HFFc6 (cell line): ENCODE measurements around the gene IRF6. TPM values are rescaled to one million over a fixed set of nuclear protein-coding genes. Genes with fewer than 3 reads are reported as not detected.
A peak's percentile ranks its signal among the peaks of the same experiment; 100 is the strongest.

Experiments used
- DNase-seq: peaks from one replicate; pipeline ENCODE4 v3.0.0-alpha.2; 2018
- H3K27ac Mint-ChIP-seq: 2 replicates; pipeline ENCODE4 v1.8.0; 2020; ENCODE audit warnings: mild to moderate bottlenecking, mixed read lengths
- H3K27me3 Mint-ChIP-seq: 2 replicates; pipeline ENCODE4 v1.8.0; 2021; ENCODE audit warnings: mild to moderate bottlenecking, moderate library complexity, mixed read lengths; ENCODE audit not compliant: insufficient read depth
- H3K36me3 Mint-ChIP-seq: 2 replicates; pipeline ENCODE4 v1.8.0; 2021; ENCODE audit warnings: low read depth, mixed read lengths
- H3K4me1 Mint-ChIP-seq: 2 replicates; pipeline ENCODE4 v1.8.0; 2020; ENCODE audit warnings: low read depth, mixed read lengths
- H3K4me3 Mint-ChIP-seq: 2 replicates; pipeline ENCODE4 v1.8.0; 2020; ENCODE audit warnings: mild to moderate bottlenecking, moderate library complexity, mixed read lengths
- H3K9me3 Mint-ChIP-seq: 2 replicates; pipeline ENCODE4 v1.8.0; 2020; ENCODE audit warnings: mild to moderate bottlenecking, mixed read lengths
- total RNA-seq, 6 experiments: library from RNA; stranded (reverse); fragmentation: NEBNext Ultra II Directional; extraction: Animal tissue kit (Norgen Biotek cat#: 25700); gene quantifications; 2 replicates in 1 of 6; 3 replicates in 5 of 6; pipeline ENCODE4 v1.2.3, GENCODE V29; 2021
- TF ChIP-seq, protein P1 (sequence below): fragments of 200-600 bp; sonication (generic); IDR thresholded peaks from 2 replicates; pipeline ENCODE4 v1.5.0; 2021; ENCODE audit warnings: antibody characterized with exemption, mild to moderate bottlenecking

The IRF6 gene
- total RNA-seq, 6 experiments from 2014 or later: 0.14 to 3.2 (median 0.28) TPM

GRCh38 chr1:209748620-209749019 is 57.3 kb downstream of the IRF6 start:
- Mint-ChIP-seq H3K27me3 (peaks cover 1% of the 10 kb centered on the region), H3K9me3 (no peaks in the 10 kb centered on the region), H3K27ac (no peak overlapping the region), H3K4me1 (peaks cover 22% of the 10 kb centered on the region), H3K36me3 (no peaks in the 10 kb centered on the region), H3K4me3 (no peak overlapping the region; the same call in 1 of the 2 replicates)
- DNase-seq: no peak
- TF ChIP-seq, protein P1, sequence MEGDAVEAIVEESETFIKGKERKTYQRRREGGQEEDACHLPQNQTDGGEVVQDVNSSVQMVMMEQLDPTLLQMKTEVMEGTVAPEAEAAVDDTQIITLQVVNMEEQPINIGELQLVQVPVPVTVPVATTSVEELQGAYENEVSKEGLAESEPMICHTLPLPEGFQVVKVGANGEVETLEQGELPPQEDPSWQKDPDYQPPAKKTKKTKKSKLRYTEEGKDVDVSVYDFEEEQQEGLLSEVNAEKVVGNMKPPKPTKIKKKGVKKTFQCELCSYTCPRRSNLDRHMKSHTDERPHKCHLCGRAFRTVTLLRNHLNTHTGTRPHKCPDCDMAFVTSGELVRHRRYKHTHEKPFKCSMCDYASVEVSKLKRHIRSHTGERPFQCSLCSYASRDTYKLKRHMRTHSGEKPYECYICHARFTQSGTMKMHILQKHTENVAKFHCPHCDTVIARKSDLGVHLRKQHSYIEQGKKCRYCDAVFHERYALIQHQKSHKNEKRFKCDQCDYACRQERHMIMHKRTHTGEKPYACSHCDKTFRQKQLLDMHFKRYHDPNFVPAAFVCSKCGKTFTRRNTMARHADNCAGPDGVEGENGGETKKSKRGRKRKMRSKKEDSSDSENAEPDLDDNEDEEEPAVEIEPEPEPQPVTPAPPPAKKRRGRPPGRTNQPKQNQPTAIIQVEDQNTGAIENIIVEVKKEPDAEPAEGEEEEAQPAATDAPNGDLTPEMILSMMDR: no peak

DNA sequence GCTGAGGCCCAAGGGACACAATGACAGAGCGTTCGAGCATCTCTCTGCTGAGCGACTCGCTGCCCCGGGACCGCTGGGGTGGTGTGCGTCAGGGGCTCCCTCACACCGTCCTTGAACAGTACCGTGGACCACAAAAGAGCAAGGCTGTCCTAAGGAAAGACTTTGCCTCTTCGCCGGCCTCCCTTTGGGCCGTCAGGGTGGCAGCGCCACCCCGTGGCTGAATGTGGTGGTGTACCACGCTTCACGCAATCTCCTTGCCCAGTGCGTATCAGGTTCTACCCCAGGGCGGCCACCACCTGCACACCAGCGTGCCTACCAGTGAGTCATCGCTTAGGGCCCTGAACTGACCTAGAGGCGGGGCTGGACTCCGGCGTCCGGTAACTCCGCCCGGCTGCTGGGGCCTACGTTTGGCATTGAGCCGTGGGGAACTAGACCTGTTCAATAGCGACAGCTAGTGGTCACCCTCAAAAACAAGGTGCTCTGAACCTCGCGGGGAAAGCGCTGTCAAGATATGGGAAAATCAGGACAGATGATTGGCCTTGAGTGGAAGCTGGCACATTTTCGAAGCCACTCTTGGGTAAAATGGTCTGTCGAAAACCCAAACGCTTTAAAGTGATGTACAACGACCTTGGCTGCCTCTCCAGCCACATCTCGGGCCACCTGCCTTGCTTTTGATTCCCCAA is 58.2 kb downstream of the IRF6 start:
- Mint-ChIP-seq H3K27ac (no peak overlapping the region), H3K4me1 (peaks cover 31% of the 10 kb centered on the region)

DNA sequence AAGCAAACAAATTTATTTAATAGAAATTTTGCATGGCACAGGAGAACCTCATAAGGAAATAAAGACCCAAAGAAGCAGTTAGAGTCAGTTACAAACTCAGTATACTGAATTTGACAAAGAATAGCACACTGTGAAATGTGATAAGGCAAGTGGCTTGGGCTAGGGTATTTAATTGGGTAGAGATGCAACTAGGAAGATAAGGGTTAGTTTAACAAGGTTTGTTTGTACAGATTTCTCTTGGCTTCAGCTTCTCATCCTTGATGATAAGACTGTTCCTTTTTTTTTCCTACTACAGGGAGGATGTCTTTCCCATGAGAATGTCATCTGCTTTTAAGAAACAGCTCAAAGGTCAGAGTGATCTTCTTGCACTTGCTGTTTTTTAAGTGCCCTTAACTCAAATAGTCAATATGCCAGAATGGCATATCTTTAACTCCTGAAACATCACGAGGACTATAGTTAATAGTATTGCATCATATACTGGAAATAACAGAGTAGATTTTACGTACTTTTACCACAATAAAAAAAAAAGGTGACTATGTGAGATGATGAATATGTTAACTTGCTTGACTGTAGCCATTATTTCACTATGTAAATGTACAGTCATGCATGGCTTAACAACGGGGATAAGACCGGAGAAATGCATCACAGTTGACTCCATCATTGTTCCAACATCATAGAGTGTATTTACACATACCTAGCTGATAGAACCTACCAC is 59.3 kb downstream of the IRF6 start:
- TF ChIP-seq, protein P1: no peak
- H3K4me3 Mint-ChIP-seq: no peak overlapping the region
- no peak overlapping the region for H3K27ac Mint-ChIP-seq
- no peak for DNase-seq
- peaks cover 1% of the 10 kb centered on the region for H3K27me3 Mint-ChIP-seq
- H3K9me3 Mint-ChIP-seq: no peaks in the 10 kb centered on the region
- peaks cover 42% of the 10 kb centered on the region for H3K4me1 Mint-ChIP-seq
- no peaks in the 10 kb centered on the region for H3K36me3 Mint-ChIP-seq

More for the DNA sequence above, 58.2 kb downstream of the IRF6 start:
- Mint-ChIP-seq H3K4me3 (peak overlapping the region; percentile 74), H3K27me3 (peaks cover 1% of the 10 kb centered on the region), H3K9me3 (no peaks in the 10 kb centered on the region), H3K36me3 (no peaks in the 10 kb centered on the region)
- TF ChIP-seq, protein P1: peak; percentile 98
- peak; percentile 91 for DNase-seq

- H3K9me3 Mint-ChIP-seq: no peaks in the 10 kb centered on the region
- TF ChIP-seq, protein P1: no peak
- H3K4me1 Mint-ChIP-seq: peaks cover 38% of the 10 kb centered on the region
- peaks cover 23% of the 10 kb centered on the region for H3K27me3 Mint-ChIP-seq
- H3K4me3 Mint-ChIP-seq: no peak overlapping the region; the same call in 1 of the 2 replicates
- H3K36me3 Mint-ChIP-seq: no peaks in the 10 kb centered on the region
- peak overlapping the region; percentile 39 for H3K27ac Mint-ChIP-seq
- DNase-seq: peak; percentile 45
Observed at GRCh38 chr1:209743145-209743482, 62.8 kb downstream of the IRF6 start.

GRCh38 chr1:209742409-209743144 is 63.4 kb downstream of the IRF6 start:
- Mint-ChIP-seq H3K36me3 (no peaks in the 10 kb centered on the region), H3K4me1 (peaks cover 33% of the 10 kb centered on the region), H3K9me3 (no peaks in the 10 kb centered on the region), H3K4me3 (peak overlapping the region; percentile 49), H3K27ac (peak overlapping the region; percentile 42), H3K27me3 (peaks cover 26% of the 10 kb centered on the region)
- peak; percentile 32 for DNase-seq
- TF ChIP-seq, protein P1: no peak
